PFSK-1 (cell line): ENCODE data around the gene XRCC4.

Experiments used
- FOXP2 ChIP-seq: optimal IDR thresholded peaks from 2 replicates; pipeline ENCODE3; 2011; ENCODE audit warnings: borderline replicate concordance, control low read depth, inconsistent platforms; ENCODE audit not compliant: insufficient read depth; ENCODE audit errors: extremely low read length, extremely low read depth
- POLR2AphosphoS5 ChIP-seq: IDR thresholded peaks from 2 replicates; pipeline ENCODE4 v1.6.1; 2012; ENCODE audit warnings: low read depth, mild to moderate bottlenecking, control low read depth, low read length, moderate library complexity
- REST ChIP-seq, 2 experiments: IDR thresholded peaks; 2 replicates each; pipeline versions ENCODE4 v1.6.1 to v1.8.0; 2011 to 2012; ENCODE audit warnings: low read depth in 2 of 2, low read length in 2 of 2, control low read depth in 1 of 2, inconsistent platforms in 1 of 2, mild to moderate bottlenecking in 1 of 2, moderate library complexity in 1 of 2; ENCODE audit not compliant: insufficient read depth in 1 of 2
- SIN3A ChIP-seq: IDR thresholded peaks from 2 replicates; pipeline ENCODE4 v1.6.1; 2012; ENCODE audit warnings: mild to moderate bottlenecking, low read length, moderate library complexity, borderline replicate concordance; ENCODE audit not compliant: insufficient read depth
- TAF1 ChIP-seq: IDR thresholded peaks from 2 replicates; pipeline ENCODE4 v1.6.1; 2012; ENCODE audit warnings: low read length, control low read depth, borderline replicate concordance; ENCODE audit not compliant: insufficient read depth

GRCh38 chr5:83368835-83369234, 291.5 kb downstream of the XRCC4 start:
- no peak for TF ChIP-seq SIN3A
- no peak for TF ChIP-seq REST (IDR thresholded peaks at IDR 0.05; ENCODE audit: insufficient read depth in 1 of 2, low read depth in 2 of 2, low read length in 2 of 2)
- no peak for TF ChIP-seq TAF1
- TF ChIP-seq POLR2AphosphoS5, result no peak
- no peak for TF ChIP-seq FOXP2
